Activated T-cell treated with anti-CD3 and anti-CD28 coated beads for 4 hours (primary cell): ENCODE results near the gene DCAF8.

Experiments used
- DNase-seq: peaks from one replicate; pipeline ENCODE4 v3.0.0-alpha.2; 2020

The DCAF8 gene

DNA sequence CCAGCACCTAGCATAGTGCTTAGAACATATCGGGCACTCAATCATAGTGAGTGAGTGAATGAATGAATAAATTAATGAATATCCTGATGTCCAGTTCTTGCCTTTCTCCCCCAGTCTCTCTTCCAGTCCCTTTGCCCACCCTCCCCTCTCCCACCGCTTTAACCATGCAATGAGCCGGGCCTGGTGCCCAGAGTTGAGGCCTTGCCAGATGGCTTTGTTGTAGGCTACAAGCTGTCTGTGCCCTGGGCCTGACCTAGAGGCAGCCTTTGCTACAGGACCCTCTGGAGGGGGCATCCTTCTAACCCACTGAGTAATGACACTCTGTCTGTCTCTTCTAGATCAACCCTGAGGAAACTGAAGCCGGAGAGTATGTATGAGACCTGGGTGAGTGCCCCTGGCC is 65.1 kb downstream of the DCAF8 start:
- no peak for DNase-seq

- no peak for DNase-seq
These were observed 66.2 kb downstream of the DCAF8 start for GRCh38 chr1:160196143-160196542.

DNA sequence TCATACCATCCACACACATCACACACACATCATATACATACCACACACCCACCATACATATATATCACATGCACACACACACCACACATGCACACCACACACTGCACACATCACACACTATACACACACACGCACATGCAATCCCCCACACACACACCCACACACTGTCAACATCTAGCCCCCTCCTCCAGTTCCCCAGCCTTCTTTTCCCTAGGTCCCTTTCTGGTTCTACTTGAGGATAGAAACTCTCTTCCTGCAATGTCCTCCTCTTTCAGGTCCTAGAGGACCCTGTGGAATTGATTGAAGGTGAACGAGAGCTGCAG is 67.7 kb downstream of the DCAF8 start:
- no peak for DNase-seq

DNA sequence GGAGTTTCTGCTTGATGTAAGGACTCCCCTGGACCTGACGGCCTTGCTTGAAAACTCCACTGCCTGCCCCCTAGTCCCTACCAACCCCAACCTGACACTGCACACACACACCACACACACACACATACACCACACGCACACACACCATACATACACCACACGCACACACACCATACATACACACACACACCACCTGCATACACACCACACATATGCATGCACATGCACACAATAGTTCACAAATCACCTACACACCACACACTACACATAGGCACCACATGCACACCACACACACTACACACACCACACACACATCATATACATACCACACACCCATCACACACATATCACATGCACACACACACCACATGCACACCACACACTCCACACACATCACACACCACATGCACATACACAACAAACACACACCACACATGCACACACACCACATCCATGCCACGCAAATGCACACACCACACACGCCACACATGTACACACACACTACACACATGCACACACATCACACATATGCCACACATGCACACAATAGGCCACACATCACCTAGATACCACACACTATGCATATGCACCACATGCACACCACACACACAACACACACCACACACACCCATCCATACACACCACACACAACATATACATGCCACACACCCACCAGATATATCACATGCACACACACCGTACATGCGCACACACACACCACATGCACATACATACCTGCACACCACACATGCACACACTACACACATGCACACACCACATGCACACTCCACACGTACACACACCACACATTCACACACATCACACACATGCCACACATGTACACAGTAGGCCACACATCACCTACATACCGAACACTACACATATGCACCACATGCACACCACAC is 68.3 kb downstream of the DCAF8 start:
- no peak for DNase-seq

DNA sequence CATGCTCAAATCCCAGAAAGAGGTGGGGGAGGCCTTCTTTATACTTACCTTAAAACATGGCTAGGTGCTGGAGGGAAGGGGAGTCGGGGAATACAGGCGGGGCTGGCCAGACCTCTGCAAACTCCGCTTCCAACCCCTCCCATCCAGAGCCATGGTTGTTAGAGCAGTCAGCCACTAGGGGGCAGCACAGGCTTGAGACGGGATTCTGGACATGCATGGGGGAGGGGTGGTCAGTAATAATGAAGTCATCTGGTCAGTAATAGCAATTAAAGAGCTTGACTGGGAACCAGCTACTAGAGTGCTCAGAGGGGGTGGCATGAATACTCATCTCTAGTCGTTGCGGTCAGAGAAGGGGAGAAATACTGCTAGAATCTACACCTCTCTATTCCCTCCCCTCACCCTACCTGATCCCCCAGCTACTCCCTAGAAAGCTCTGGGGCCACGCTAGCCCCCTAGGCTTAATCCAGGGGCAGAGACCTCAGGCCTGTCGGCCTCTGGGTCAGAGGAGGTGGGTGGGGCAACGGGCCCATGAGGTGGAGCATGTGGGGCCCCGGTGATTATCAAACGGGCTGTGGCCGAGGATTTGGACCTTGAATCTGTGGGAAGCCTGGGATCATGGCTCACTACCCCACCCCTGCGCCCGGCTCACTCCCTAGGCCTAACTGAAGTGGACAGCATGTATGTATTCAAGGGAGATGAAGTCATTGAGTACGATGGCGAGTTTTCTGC is 69.1 kb downstream of the DCAF8 start:
- DNase-seq, result peak; percentile 82

- no peak for DNase-seq
These were observed 70.1 kb downstream of the DCAF8 start for GRCh38 chr1:160192234-160192633.

- DNase-seq, result no peak
These were observed 70.6 kb downstream of the DCAF8 start for GRCh38 chr1:160191756-160192155.

DNA sequence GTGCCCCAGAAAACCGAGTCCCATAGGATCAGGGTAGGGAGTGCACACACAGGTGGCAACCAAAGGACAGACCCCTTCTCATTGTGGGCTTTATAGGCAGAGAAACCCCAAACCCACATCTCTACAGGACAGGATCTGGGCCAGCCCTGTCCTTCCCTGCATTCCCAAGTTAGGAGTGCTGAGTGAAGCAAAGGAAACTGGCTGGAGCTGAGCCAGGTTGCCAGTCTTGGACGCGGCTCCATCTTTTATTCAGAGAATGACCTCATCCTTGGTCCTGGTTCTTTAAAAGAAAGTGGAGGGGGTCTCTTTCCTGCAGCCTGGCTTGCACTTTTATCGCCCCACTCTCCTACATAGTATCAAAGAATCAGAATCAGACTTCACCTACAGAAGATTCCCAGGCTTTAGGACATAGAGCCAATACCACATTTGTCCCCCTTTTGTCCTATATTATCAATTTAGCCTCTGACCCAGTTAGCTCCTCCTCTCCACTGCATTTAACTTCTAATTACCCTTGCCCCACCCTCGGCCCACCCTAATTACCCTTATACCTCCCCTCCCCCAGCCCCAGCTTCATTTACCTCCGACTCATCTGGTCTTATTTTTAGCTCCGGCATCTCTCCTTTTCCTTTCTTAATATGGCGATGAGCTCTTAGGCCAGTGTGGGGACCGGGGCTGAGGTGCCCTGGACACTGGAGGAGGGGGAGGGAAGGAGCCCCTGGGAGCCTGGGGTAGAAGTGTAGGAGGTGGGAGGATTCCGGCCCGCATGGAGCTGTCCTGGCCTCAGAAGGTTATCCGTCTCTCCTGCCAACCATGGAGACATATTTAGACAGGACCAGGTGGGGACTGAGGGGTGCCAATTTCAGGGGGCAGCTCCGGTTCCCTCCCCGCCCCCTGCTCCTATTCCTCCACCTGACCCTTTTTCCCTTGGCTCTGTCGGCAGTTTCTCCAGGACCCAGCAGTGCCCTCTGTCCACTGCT is 72.4 kb downstream of the DCAF8 start, which contains the start of gene CASQ1:
CASQ1 (plus strand) TSS at position 927 of the 977 bp plus-strand sequence. CDS start 177 bp downstream, outside the sequence.
- no peak for DNase-seq

- no peak for DNase-seq
These were observed 74.0 kb downstream of the DCAF8 start for GRCh38 chr1:160188341-160188740.

DNA sequence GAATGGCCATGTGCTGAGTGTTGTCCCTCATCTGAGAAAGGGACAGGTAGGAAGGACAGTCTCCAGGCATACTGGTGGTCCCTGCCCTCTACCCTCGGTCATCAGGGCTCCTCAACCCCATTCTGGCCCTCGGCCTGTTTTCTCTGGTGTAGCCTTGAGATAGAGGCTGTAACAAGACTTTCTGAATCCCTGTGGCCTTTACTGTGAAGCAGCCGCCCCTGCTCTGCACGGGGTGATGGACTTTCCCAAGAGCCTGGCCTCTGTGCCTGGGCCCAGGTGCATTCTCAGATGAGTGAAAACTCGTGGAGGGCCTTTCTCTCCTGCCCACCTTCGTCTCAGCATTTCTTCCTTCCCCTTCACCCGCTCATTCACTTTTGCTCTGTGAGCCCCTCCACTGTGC is 74.9 kb downstream of the DCAF8 start:
- DNase-seq, result no peak

DNA sequence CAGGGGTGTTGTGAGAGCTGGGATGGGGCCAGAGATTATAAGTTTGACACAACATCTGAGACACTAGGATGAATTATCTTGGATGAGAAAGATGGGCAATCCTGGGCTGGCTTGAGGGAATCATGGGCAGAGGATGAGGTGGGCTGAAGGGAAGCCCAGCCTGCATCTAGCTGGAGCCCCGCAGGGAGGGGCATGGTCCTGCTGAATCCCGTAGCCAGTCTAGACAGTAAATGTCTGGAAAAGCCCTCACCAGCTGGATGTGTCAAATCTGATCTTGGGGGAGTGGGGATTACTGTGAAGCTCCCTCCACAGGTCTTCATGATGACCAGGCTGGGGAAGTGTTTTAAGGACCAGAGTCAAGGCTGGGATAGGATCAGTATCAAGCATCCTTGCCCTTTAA is 75.6 kb downstream of the DCAF8 start:
- no peak for DNase-seq

DNA sequence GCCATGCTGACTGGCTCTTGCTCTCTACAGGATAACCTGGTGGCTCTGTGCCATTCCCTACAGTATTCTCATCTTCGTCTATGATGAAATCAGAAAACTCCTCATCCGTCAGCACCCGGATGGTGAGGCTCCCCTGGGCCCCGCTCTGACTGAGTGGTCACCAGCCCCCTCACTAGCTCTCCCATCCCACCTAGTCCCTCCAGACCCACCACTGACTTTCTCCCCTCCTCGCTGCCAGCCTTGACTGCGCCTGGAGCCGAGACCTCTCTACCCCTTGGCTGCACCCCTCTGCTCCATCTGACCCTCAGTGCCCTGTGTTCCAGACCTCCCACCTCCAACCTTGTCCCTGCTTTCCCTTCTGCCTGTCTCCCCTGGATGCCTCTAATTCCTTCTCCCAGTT is 76.1 kb downstream of the DCAF8 start:
- DNase-seq, result no peak

GRCh38 chr1:160179336-160179735 is 83.0 kb downstream of the DCAF8 start:
- DNase-seq, result no peak

DNA sequence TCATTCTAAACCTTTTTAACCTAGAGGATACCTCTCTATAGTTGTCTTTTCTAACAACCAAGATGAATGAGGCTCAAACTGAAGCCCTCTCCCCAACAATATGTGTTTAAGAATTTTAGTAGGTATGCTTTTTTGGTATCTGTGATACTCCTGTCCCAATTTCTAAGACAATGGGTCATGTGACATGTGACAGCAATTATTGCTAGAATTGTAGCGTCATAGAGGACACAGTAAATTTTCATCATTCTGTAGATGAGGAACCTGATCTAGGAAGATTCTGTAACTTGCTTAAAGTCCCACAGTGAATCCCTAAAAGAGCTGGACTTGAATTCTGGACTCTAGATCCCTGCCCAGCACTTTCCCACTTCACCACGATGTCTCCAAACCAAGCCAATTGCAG is 83.6 kb downstream of the DCAF8 start:
- no peak for DNase-seq

GRCh38 chr1:160177667-160178066 is 84.7 kb downstream of the DCAF8 start:
- DNase-seq, result no peak

DNA sequence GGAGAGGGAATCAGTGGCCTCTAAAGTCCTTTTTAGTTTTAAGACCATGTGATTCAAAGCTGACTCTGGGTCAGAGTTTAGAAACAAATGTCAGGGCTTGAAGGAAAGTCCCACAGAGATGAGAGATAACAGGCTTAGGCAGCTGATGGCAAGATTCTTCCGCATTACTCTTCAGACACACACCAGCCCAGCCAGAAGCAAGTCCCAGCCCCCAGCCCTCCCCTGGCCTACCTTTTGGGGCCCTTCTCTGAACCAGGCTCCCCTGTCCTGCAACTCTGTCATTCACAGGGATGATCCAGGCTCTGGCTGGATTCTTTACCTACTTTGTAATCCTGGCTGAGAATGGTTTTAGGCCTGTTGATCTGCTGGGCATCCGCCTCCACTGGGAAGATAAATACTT is 85.1 kb downstream of the DCAF8 start:
- DNase-seq, result no peak

DNA sequence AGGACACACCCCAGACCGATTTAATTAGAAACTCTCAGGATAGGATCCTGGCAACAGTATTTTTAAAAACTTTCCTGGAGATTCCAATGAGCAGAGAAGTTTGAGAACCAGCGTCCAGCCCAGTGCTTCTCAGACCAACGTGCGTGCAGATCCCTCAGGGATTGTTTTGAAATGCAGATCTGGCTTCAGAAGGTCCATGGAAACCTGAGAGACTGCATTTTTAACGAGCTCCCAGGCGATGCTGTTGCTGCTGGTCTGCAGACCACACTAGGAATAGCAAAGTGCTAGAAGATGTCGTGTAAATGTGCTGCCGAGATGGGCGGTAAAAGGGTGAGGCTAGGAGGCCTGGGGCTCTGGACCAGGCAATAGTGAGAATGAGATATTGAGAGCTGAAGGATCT is 90.4 kb downstream of the DCAF8 start:
- no peak for DNase-seq

DNA sequence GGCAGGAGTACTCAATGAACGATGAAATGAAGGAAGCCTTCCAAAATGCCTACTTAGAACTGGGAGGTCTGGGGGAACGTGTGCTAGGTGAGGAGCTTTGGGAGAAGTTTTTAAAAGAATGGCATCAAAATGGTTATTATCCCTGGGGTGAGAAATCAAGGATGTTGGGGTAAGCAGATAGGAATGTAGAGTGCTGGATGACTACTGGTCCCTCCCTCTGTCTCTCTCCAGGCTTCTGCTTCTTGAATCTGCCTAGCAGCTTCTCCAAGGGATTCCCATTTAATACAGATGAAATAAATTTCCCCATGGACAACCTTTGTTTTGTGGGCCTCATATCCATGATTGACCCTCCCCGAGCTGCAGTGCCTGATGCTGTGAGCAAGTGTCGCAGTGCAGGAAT is 91.0 kb downstream of the DCAF8 start:
- no peak for DNase-seq

DNA sequence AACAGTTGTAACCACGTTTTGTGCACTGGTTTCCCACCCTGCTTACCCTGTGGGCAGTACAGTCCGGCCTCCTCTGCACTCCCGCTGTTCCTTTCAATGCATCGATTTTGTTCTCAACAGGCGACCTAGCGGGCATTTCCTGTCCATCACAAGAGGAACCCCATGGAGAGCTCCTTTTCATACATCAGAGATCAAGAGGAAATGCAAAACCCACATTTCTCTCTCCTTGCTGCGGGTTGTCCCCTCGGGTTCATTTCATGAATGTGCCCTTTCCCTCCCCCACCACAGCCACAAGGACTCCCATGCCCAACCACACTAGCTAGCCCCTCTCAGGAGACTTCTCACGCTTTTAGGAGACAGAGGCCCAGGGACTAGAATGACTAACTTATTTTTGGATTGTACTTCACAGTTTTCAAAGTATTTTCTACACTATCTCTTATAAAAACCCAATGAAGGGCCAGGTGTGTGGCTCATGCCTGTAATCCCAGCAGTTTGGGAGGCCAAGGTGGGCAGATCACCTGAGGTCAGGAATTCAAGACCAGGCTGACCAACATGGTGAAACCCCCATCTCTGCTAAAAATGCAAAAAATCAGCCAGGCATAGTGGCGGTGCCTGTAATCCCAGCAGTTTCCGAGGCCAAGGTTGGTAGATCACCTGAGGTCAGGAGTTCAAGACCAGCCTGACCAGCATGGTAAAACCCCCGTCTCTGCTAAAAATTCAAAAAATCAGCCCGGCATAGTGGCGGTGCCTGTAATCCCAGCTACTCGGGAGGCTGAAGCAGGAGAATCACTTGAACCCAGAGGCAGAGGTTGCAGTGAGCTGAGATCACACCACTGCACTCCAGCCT is 92.6 kb downstream of the DCAF8 start:
- DNase-seq, result no peak

GRCh38 chr1:160168609-160169369 is 93.6 kb downstream of the DCAF8 start:
- no peak for DNase-seq

DNA sequence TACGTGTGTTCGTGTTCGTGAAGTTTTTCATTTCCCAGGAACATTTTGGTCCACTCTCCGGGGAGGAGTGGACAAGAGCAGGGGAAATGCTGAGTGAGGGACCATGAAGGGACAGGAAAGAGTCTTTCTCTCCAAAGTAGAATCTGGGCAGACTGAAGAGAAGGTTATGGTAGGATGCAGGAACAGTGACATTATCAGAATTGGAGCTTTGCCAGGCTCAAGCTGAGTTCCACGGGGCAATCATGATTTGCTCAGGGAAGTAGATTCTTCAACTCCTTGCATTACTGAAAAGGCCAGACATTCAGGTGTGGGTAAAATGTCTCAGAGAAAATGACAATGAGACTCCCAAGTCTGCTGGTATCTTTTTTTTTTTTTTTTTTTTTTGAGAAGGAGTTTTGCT is 94.3 kb downstream of the DCAF8 start:
- DNase-seq, result no peak
